Colonic mucosa (tissue), 4 donors: ENCODE measurements around the gene QPCT. TPM values are rescaled to one million over a fixed set of nuclear protein-coding genes. Genes with fewer than 3 reads are reported as not detected.

Experiments
- DNase-seq: peaks from one replicate; pipeline ENCODE4 v3.0.0-alpha.2; 2020
- H3K27ac ChIP-seq: fragments of 200-600 bp; one replicate; pipeline ENCODE4 v1.8.0; 2021
- H3K27me3 ChIP-seq: fragments of 200-600 bp; one replicate; pipeline ENCODE4 v1.8.0; 2021
- H3K36me3 ChIP-seq: fragments of 200-600 bp; one replicate; pipeline ENCODE4 v1.8.0; 2021
- H3K4me1 ChIP-seq: fragments of 200-600 bp; one replicate; pipeline ENCODE4 v1.8.0; 2021; ENCODE audit warnings: mild to moderate bottlenecking
- H3K4me3 ChIP-seq: fragments of 200-600 bp; one replicate; pipeline ENCODE4 v1.8.0; 2021
- H3K9ac ChIP-seq, 2 donors: one replicate each; pipeline ENCODE4 v1.7.0; 2013; ENCODE audit warnings: control low read depth in 2 of 2, low read depth in 2 of 2, low read length in 2 of 2
- H3K9me3 ChIP-seq: fragments of 200-600 bp; one replicate; pipeline ENCODE4 v1.8.0; 2021
- CTCF ChIP-seq: fragments of 200-600 bp; IDR thresholded peaks from one replicate; pipeline ENCODE4 v1.8.0; 2022; ENCODE audit warnings: antibody characterized with exemption, mild to moderate bottlenecking
- intact Hi-C: fragments of 100-400 bp; cut with DNase I; formaldehyde crosslinking; loops from one replicate; pipeline ENCODE4 v1.14.1; 2022
- total RNA-seq, 2 donors: library from RNA; stranded (reverse); fragmentation: NEBNext Ultra II Directional in 1 of 2; extraction: Animal tissue kit (Norgen Biotek cat#: 25700) in 1 of 2; gene quantifications; one replicate each; pipeline ENCODE4 v1.2.1, GENCODE V29; 2021
- donor health status: healthy.
- donor health status: DM: no; HTN: no; CAD: no.
- donor health status: DM: no; HTN: no; CAD: no.

The QPCT gene
- total RNA-seq, 2 donors from 2014 or later, result 5.3 to 10.7 TPM

DNA sequence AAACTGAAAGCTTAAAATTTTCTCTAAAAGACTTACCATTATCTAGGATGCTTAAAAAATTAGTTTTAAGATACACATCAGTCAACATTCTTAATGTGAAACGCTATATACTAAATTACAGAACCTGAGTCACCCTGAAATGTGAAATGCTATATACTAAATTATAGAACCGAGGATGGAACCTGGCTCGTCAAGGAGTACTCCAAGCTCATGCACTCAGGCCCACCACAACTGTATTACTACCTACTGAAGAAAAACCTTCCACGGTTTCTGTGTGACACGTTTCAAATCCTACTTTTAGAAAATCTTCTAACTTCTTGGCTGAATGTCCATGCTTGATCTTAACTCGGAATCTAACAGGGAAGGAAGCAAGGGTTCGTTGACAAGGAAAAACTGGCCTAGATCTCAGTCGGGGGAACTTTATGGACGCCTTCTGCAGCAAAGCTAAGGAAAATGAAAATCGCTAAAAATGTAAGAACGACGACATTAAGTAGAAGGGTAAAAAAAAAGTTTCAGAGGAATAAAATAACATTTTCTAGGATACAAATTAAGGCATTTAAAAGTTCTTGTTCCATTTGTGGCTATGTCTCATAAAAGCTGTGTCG is 21.2 kb upstream of the QPCT start:
- H3K36me3 ChIP-seq, result no peaks in the 10 kb centered on the region
- no peaks in the 10 kb centered on the region for H3K4me1 ChIP-seq
- H3K4me3 ChIP-seq, result peak overlapping the region; percentile 88
- no peaks in the 10 kb centered on the region for H3K27me3 ChIP-seq
- peak overlapping the region; percentile 68 to 89 for H3K9ac ChIP-seq
- peak overlapping the region; percentile 81 for H3K27ac ChIP-seq
- no peak for DNase-seq
- intact Hi-C loops, result no loop called here
- no peaks in the 10 kb centered on the region for H3K9me3 ChIP-seq
- no peak for TF ChIP-seq CTCF

GRCh38 chr2:37323781-37324535 is 20.5 kb upstream of the QPCT start:
- H3K27ac ChIP-seq, result peak overlapping the region; percentile 81
- peak overlapping the region; percentile 88 for H3K4me3 ChIP-seq
- TF ChIP-seq CTCF, result no peak
- H3K27me3 ChIP-seq, result no peaks in the 10 kb centered on the region
- peak; percentile 62 for DNase-seq
- no peaks in the 10 kb centered on the region for H3K9me3 ChIP-seq
- intact Hi-C loops, result no loop called here
- no peaks in the 10 kb centered on the region for H3K4me1 ChIP-seq
- peak overlapping the region; percentile 68 to 89 for H3K9ac ChIP-seq
- H3K36me3 ChIP-seq, result no peaks in the 10 kb centered on the region

- intact Hi-C loops, result no loop called here
- no peaks in the 10 kb centered on the region for H3K27me3 ChIP-seq
- peak overlapping the region; percentile 81 for H3K27ac ChIP-seq
- no peaks in the 10 kb centered on the region for H3K36me3 ChIP-seq
- DNase-seq, result no peak
- no peaks in the 10 kb centered on the region for H3K4me1 ChIP-seq
- peak overlapping the region in 1 of 2 donors; percentile 89 for H3K9ac ChIP-seq
- TF ChIP-seq CTCF, result no peak
- no peaks in the 10 kb centered on the region for H3K9me3 ChIP-seq
- peak overlapping the region; percentile 88 for H3K4me3 ChIP-seq
Observed at GRCh38 chr2:37324536-37324785, 20.0 kb upstream of the QPCT start.

- no peaks in the 10 kb centered on the region for H3K9me3 ChIP-seq
- peak; percentile 77 for DNase-seq
- peak within 1 kb of the TSS; percentile 68 to 89 for H3K9ac ChIP-seq
- intact Hi-C loops, result no loop called here
- TF ChIP-seq CTCF, result no peak
- H3K4me3 ChIP-seq, result peak within 1 kb of the TSS; percentile 88
- H3K27me3 ChIP-seq, result no peaks in the 10 kb centered on the region
- peak within 1 kb of the TSS; percentile 81 for H3K27ac ChIP-seq
- no peaks in the 10 kb centered on the region for H3K36me3 ChIP-seq
- no peaks in the 10 kb centered on the region for H3K4me1 ChIP-seq
Observed at GRCh38 chr2:37324786-37325624, 19.4 kb upstream of the QPCT start, which contains the start of gene PRKD3. TSS of gene PRKD3 (minus strand) at chr2:37324833. CDS start at chr2:37316524, 8,309 bp downstream.

DNA sequence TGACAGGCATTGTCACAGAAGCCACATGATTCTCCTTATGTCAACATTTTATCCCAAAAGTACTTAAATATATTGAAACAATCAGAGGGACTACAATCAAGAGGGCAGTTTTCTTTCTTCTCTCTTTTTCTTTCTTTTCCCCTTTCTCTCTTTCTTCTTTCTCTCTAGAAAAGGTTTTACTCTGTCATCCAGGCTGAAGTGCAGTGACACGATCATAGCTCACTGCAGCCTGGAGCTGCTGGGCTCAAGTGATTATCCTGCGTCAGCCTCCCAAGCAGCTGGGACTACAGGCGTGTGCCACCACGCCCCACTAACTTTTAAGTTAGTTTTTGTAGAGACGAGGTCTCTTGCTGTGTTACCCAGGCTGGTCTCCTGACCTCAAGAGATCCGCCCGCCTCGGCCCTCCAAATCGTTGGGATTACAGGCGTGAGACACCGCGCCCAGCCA is 18.8 kb upstream of the QPCT start:
- Histone ChIP-seq H3K9me3 (no peaks in the 10 kb centered on the region), H3K27ac (peak overlapping the region; percentile 81), H3K4me3 (peak overlapping the region; percentile 88), H3K36me3 (no peaks in the 10 kb centered on the region), H3K9ac (peak overlapping the region; percentile 68 to 89), H3K4me1 (no peaks in the 10 kb centered on the region), H3K27me3 (no peaks in the 10 kb centered on the region)
- peak; percentile 35 for DNase-seq
- intact Hi-C loops, result no loop called here
- TF ChIP-seq CTCF, result no peak
